GM12865 (cell line): ENCODE measurements around the gene SPNS3.

ENCODE experiments used
- DNase-seq: peaks from one replicate; pipeline ENCODE4 v3.0.0; 2010; ENCODE audit warnings: low read depth
- H3K4me3 ChIP-seq: 2 replicates; pipeline ENCODE4 v1.5.1; 2011; ENCODE audit warnings: mild to moderate bottlenecking, low read depth, low read length, control low read depth
- TF ChIP-seq, protein P1 (sequence below): IDR thresholded peaks from 2 replicates; pipeline ENCODE4 v1.5.1; 2011; ENCODE audit warnings: low read length, control low read depth, low read depth, inconsistent platforms; ENCODE audit not compliant: insufficient read depth; ENCODE audit errors: missing control alignments

The SPNS3 gene

DNA sequence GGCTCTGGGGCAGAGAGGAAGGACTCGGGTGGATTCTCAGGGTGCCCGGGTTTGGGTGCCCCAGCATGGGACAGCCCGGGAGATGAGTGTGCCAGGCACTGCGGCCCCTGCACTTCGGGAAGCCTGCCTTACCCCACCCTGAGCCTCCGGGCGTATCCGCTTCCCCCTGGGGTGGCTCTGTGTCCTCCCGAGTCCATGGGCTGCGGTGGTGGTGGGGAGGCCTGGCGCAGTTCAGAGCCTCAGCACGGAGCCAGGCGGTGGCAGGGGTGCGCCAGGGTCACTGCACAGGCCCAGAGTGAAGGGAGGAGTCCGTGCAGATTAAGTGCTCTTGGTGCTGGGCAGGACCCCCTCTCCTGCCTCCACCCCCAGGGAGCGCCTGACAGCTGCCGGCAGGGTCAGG, 100.8 kb downstream of the SPNS3 start:
- no peak for DNase-seq
- TF ChIP-seq, protein P1, sequence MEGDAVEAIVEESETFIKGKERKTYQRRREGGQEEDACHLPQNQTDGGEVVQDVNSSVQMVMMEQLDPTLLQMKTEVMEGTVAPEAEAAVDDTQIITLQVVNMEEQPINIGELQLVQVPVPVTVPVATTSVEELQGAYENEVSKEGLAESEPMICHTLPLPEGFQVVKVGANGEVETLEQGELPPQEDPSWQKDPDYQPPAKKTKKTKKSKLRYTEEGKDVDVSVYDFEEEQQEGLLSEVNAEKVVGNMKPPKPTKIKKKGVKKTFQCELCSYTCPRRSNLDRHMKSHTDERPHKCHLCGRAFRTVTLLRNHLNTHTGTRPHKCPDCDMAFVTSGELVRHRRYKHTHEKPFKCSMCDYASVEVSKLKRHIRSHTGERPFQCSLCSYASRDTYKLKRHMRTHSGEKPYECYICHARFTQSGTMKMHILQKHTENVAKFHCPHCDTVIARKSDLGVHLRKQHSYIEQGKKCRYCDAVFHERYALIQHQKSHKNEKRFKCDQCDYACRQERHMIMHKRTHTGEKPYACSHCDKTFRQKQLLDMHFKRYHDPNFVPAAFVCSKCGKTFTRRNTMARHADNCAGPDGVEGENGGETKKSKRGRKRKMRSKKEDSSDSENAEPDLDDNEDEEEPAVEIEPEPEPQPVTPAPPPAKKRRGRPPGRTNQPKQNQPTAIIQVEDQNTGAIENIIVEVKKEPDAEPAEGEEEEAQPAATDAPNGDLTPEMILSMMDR, result no peak
- no peak overlapping the region for H3K4me3 ChIP-seq

GRCh38 chr17:4534928-4535666, 101.4 kb downstream of the SPNS3 start:
- TF ChIP-seq, protein P1, result no peak
- no peak overlapping the region for H3K4me3 ChIP-seq
- DNase-seq, result no peak

GRCh38 chr17:4535667-4536258, 102.0 kb downstream of the SPNS3 start:
- DNase-seq, result no peak
- TF ChIP-seq, protein P1, result no peak
- H3K4me3 ChIP-seq, result no peak overlapping the region

GRCh38 chr17:4536259-4536741, 102.6 kb downstream of the SPNS3 start:
- TF ChIP-seq, protein P1, result no peak
- no peak overlapping the region for H3K4me3 ChIP-seq
- DNase-seq, result no peak

GRCh38 chr17:4536742-4537411, 103.1 kb downstream of the SPNS3 start:
- H3K4me3 ChIP-seq, result no peak overlapping the region
- TF ChIP-seq, protein P1, result no peak
- DNase-seq, result no peak
